Measurements from ENCODE around the gene SCML1.

DNA sequence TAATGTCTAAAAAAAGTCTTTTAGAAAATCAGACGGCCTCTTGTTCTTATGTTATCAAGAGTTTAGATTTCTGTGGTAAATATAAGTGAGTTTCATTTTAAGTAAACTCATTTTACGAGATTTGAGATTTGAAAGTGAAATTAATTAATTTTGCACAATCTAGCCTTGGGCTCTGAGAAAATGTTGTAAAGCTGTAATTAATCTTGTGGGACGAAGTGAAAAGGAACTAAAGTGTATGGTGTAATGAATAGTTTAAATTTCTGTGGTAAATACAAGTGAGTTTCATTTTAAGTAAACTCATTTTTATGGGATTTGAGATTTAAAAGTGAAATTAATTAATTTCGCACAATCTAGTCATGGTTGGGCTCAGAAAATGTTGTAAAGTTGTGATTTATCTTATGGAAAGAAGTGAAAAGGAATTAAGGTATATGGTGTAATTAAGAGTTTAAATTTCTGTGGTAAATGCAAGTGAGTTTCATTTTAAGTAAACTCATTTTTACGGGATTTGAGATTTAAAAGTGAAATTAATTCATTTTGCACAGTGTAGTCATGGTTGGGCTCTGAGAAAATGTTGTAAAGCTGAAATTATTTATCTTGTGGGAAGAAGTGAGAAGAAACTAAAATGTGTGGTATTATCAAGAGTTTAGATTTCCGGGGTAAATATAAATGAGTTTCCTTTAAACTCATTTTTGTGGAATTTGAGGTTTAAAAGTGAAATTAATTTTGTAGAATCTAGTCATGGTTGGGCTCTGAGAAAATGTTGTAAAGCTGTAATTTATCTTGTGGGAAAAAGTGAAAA lies 1.6 kb downstream of the SCML1 start:
- TF ChIP-seq CTCF (IDR thresholded peaks at IDR 0.05; ENCODE audit: insufficient read depth, low read length) (no peak), POLR2AphosphoS5 (IDR thresholded peaks at IDR 0.05; ENCODE audit: low read depth) (no peak)

Measured in HL-60 (cell line).